ENCODE results near the gene PCGF5. TPM values are rescaled to one million over a fixed set of nuclear protein-coding genes. Genes with fewer than 3 reads are reported as not detected.

The PCGF5 gene
- total RNA-seq, 4 donors from 2014 or later: 47.8 to 63.7 (median 55.0) TPM

DNA sequence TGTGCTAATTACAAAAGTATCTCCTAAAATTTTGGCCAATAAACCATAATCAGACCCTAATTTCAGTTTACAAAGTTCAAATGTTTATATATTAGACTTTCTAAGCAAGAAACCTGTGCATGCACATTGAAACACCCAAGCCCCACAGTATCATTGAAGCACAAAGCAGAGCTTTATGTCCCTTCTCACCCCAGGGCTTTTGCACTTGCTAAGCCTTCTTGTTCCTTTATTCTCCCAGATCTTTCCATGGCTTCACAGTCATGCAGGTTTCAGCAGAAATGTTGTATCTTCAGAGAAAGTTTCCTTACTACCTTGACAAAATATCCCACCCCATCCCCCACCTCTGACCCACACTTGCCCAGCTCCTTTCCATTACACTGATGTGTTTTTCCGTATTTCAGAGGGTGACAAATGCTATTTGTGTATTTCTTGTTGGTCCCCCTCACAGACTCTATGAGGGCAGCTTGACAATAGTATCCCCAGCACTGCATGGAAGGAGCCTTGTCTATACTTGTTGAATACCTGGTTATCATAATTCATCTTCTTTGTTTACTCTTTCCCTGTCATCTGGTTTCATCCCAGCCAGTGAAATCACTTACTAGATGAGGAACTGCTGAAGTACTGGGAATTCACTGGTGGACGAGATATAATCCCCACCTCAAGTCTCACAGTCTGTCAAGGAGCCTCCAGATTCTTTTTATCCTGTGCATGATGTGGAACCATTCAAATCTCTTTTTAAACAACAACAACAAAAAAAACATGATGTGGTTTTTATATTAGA, 24.0 kb upstream of the PCGF5 start:
- no peak for TF ChIP-seq POLR2A (IDR thresholded peaks at IDR 0.05)
- TF ChIP-seq, protein P1, sequence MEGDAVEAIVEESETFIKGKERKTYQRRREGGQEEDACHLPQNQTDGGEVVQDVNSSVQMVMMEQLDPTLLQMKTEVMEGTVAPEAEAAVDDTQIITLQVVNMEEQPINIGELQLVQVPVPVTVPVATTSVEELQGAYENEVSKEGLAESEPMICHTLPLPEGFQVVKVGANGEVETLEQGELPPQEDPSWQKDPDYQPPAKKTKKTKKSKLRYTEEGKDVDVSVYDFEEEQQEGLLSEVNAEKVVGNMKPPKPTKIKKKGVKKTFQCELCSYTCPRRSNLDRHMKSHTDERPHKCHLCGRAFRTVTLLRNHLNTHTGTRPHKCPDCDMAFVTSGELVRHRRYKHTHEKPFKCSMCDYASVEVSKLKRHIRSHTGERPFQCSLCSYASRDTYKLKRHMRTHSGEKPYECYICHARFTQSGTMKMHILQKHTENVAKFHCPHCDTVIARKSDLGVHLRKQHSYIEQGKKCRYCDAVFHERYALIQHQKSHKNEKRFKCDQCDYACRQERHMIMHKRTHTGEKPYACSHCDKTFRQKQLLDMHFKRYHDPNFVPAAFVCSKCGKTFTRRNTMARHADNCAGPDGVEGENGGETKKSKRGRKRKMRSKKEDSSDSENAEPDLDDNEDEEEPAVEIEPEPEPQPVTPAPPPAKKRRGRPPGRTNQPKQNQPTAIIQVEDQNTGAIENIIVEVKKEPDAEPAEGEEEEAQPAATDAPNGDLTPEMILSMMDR (IDR thresholded peaks at IDR 0.05): no peak
- H3K36me3 ChIP-seq: no peaks in the 10 kb centered on the region
- intact Hi-C loops (cut with DNase I): no loop called here
- H3K9me3 ChIP-seq: no peaks in the 10 kb centered on the region
- peaks cover 1 to 4% of the 10 kb centered on the region in 2 donors for H3K4me1 ChIP-seq
- WGBS, 2 donors: 87 to 90% methylated on average over 2 of the region's 2 CpGs
- no peak for DNase-seq
- H3K4me3 ChIP-seq (replicated peaks in 1 of 3): no peak overlapping the region
- no peak overlapping the region for H3K27ac ChIP-seq
- no peaks in the 10 kb centered on the region for H3K27me3 ChIP-seq

DNA sequence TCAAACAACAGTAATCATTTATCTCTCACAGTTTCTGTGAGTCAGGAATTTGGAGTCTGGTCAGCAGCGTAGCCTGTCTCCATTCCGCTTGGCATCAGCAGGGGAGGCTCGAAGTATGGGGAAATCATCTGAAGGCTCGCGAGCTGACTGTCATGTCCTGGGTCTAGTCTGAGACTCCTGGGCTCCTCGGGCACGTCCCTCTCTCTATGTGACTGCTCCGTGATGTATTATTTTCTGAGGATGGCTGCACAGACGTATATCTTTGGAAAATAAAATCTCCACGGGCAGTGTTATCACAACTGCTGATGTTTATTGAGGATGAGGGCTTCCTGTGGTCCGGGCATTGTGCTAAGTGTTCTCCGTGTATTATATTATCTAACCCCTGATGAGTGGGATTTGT, 23.3 kb upstream of the PCGF5 start:
- TF ChIP-seq, protein P1 (IDR thresholded peaks at IDR 0.05): no peak
- TF ChIP-seq POLR2A (IDR thresholded peaks at IDR 0.05): no peak
- DNase-seq: no peak
- intact Hi-C loops (cut with DNase I): no loop called here
- 79 to 85% methylated on average over 12 of the region's 12 CpGs for WGBS, 2 donors
- no peaks in the 10 kb centered on the region for H3K36me3 ChIP-seq
- H3K4me1 ChIP-seq: peaks cover 3 to 4% of the 10 kb centered on the region in 2 donors
- H3K9me3 ChIP-seq: no peaks in the 10 kb centered on the region
- no peak overlapping the region for H3K27ac ChIP-seq
- H3K27me3 ChIP-seq: no peaks in the 10 kb centered on the region
- H3K4me3 ChIP-seq (replicated peaks in 1 of 3): no peak overlapping the region

DNA sequence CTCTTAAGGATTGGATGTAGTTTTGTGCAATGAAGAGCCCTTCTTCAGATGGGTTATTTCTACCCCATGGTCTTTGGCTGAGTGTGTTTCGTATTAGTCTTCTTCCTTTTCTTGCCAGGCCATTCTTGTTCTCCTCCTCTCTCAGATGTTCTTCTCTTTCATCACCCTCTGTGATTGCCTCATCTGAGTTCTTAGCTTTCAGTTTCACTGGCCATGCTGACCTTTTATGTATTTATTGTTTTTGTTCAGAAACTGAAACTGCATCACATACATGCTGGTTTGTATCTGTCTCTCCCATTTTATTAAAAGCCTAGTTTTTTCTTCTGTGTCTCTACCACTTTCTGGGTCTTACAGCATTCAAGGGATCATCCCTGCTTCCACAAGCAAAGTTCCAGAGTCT, 21.7 kb upstream of the PCGF5 start:
- intact Hi-C loops (cut with DNase I): no loop called here
- no peaks in the 10 kb centered on the region for H3K27me3 ChIP-seq
- H3K27ac ChIP-seq: no peak overlapping the region
- no peak overlapping the region for H3K4me3 ChIP-seq (replicated peaks in 1 of 3)
- TF ChIP-seq, protein P1 (IDR thresholded peaks at IDR 0.05): no peak
- no peak for TF ChIP-seq POLR2A (IDR thresholded peaks at IDR 0.05)
- H3K4me1 ChIP-seq: peaks cover 3 to 4% of the 10 kb centered on the region in 2 donors
- H3K36me3 ChIP-seq: no peaks in the 10 kb centered on the region
- H3K9me3 ChIP-seq: no peaks in the 10 kb centered on the region
- WGBS, 2 donors: 69 to 90% methylated on average over 1 of the region's 1 CpG
- DNase-seq: no peak

DNA sequence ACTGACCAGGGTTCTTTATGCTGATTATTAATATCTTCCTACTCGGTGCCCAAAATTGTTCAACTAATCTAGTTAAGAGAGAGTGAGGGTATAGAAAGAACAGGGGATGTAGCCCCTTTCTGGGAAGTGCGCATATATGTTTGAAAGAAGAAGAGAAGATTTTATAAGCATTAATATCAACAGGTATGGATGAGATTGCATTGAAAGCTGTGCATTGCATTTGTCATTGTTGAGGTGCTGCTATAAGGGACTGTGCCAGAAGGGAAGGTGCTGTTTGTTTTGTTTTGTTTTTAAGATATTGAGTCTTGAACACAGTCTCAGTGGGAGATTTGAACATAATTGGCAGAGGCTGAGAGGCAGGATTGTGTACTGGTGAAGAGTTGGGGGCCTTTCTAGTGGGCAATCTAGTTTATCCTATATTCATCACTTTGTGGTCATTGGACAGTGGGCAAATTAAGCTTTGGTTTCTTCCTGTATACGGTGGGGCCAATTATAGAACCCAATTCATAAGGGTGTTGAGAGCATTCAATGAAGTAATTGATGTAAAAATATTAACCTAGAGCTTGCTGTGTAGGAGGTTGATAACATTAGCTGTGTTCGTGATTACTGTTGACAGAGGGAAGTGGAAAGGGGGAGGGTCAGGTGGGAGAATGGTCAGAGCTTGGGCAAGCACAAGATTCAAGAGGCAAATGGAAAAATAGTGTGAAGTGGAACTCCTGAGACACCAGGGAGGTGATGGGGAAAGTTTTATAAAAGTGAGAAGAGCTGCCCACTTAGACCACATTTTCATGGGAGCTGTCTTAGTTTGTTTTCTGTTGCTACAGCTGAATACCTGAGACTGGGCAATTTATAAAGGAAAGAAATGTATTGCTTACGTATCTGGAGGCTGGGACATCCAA, 19.9 kb upstream of the PCGF5 start:
- Histone ChIP-seq H3K9me3 (no peaks in the 10 kb centered on the region), H3K4me1 (peaks cover 3 to 4% of the 10 kb centered on the region in 2 donors), H3K27ac (no peak overlapping the region)

More for the DNA sequence above, 19.9 kb upstream of the PCGF5 start:
- Histone ChIP-seq H3K4me3 (replicated peaks in 1 of 3) (no peak overlapping the region), H3K36me3 (no peaks in the 10 kb centered on the region), H3K27me3 (no peaks in the 10 kb centered on the region)
- TF ChIP-seq, protein P1 (IDR thresholded peaks at IDR 0.05): no peak
- TF ChIP-seq POLR2A (IDR thresholded peaks at IDR 0.05): no peak
- intact Hi-C loops (cut with DNase I): no loop called here
- 61 to 66% methylated on average over 5 of the region's 5 CpGs for WGBS, 2 donors
- no peak for DNase-seq

All from thyroid gland (tissue), 4 donors.